PC-3 (cell line): ENCODE measurements around the gene ERICH2. TPM values are rescaled to one million over a fixed set of nuclear protein-coding genes. Genes with fewer than 3 reads are reported as not detected.

Source experiments
- ATAC-seq: fragments of 200-7000 bp; cut with Tn5 transposase; 2 replicates; pipeline ENCODE4 v1.9.1; 2020; ENCODE audit warnings: mild to moderate bottlenecking, moderate library complexity
- BruUV-seq: library from RNA; stranded (reverse); fragments of 400-500 nt; replicated peaks from 2 replicates; lab custom pipeline; 2021; lab: Mats Ljungman, UMichigan
- CTCF ChIA-PET: fragments of 300-600 bp; sonication (Branson Sonifier 250); formaldehyde crosslinking; loops from one replicate; lab custom pipeline; 2022; ENCODE audit warnings: antibody characterized with exemption; lab: Charles Lee
- POLR2A ChIA-PET: fragments of 300-600 bp; sonication (Branson Sonifier 250); formaldehyde crosslinking; loops from one replicate; lab custom pipeline; 2022; ENCODE audit warnings: antibody characterized with exemption; ENCODE audit not compliant: unreplicated experiment; lab: Charles Lee
- DNase-seq: peaks from one replicate; pipeline ENCODE4 v3.0.0-alpha.2; 2015
- H2AFZ ChIP-seq: fragments of 300-600 bp; sonication (generic); 2 replicates; pipeline ENCODE4 v1.6.0; 2016; ENCODE audit warnings: antibody characterized with exemption, low read length
- H3F3A ChIP-seq: fragments of 300-600 bp; sonication (generic); one replicate; pipeline ENCODE4 v1.6.0; 2017; ENCODE audit warnings: antibody characterized with exemption, low read length, control low read depth, mild to moderate bottlenecking; ENCODE audit not compliant: unreplicated experiment
- H3K27ac ChIP-seq: fragments of 300-600 bp; sonication (generic); 2 replicates; pipeline ENCODE4 v1.5.1; 2016; ENCODE audit warnings: mild to moderate bottlenecking, low read length
- H3K27me3 ChIP-seq: fragments of 300-600 bp; sonication (generic); 2 replicates; pipeline ENCODE4 v1.6.1; 2016; ENCODE audit warnings: low read length, mixed read lengths
- H3K36me3 ChIP-seq: fragments of 300-600 bp; sonication (generic); 2 replicates; pipeline ENCODE4 v1.6.1; 2016; ENCODE audit warnings: low read depth, mixed run types, low read length, mixed read lengths
- H3K4me1 ChIP-seq: fragments of 300-600 bp; sonication (generic); 2 replicates; pipeline ENCODE4 v1.5.1; 2016; ENCODE audit warnings: low read length; ENCODE audit not compliant: insufficient read depth
- H3K4me2 ChIP-seq: fragments of 300-600 bp; sonication (generic); 2 replicates; pipeline ENCODE4 v1.6.0; 2016; ENCODE audit warnings: low read length
- H3K4me3 ChIP-seq: fragments of 300-600 bp; sonication (generic); 2 replicates; pipeline ENCODE4 v1.5.1; 2016; ENCODE audit warnings: mild to moderate bottlenecking, low read length, mixed read lengths
- H3K79me2 ChIP-seq: fragments of 300-600 bp; sonication (generic); 2 replicates; pipeline ENCODE4 v1.6.1; 2017; ENCODE audit warnings: low read length, mixed read lengths
- H3K9ac ChIP-seq: fragments of 300-600 bp; sonication (generic); 2 replicates; pipeline ENCODE4 v1.6.0; 2016; ENCODE audit warnings: mild to moderate bottlenecking, low read length
- H3K9me2 ChIP-seq: fragments of 300-600 bp; sonication (generic); replicated peaks from 2 replicates; pipeline ENCODE4 v1.6.1; 2016; ENCODE audit warnings: mixed run types, low read length, mixed read lengths
- H3K9me3 ChIP-seq: fragments of 300-600 bp; sonication (generic); 2 replicates; pipeline ENCODE4 v1.6.1; 2016; ENCODE audit warnings: low read length, mixed read lengths
- H4K20me1 ChIP-seq: fragments of 300-600 bp; sonication (generic); 2 replicates; pipeline ENCODE4 v1.6.1; 2016; ENCODE audit warnings: low read length, mixed read lengths
- CTCF ChIP-seq: fragments of 300-600 bp; sonication (generic); conservative IDR thresholded peaks from 2 replicates; pipeline ENCODE4 v1.5.1; 2017; ENCODE audit warnings: antibody characterized with exemption, low read depth, mild to moderate bottlenecking, low read length
- EZH2 ChIP-seq: fragments of 300-600 bp; sonication (generic); IDR thresholded peaks from one replicate; pipeline ENCODE4 v1.6.1; 2017; ENCODE audit warnings: antibody characterized with exemption, mild to moderate bottlenecking, low read length; ENCODE audit not compliant: unreplicated experiment
- EZH2phosphoT487 ChIP-seq: fragments of 300-600 bp; sonication (generic); IDR thresholded peaks from 2 replicates; pipeline ENCODE4 v1.6.1; 2018; ENCODE audit warnings: mild to moderate bottlenecking, antibody characterized with exemption, low read length, borderline replicate concordance
- intact Hi-C: fragments of 100-400 bp; cut with micrococcal nuclease; formaldehyde crosslinking; loops from 2 replicates; pipeline ENCODE4 v1.9.0; 2023
- total RNA-seq: library from RNA; depleted of rRNA; stranded (reverse); fragments of >200 nt; gene quantifications from 2 replicates; pipeline ENCODE4 v1.2.3, GENCODE V29; 2014

Gene ERICH2
- total RNA-seq, 1 experiment from 2014 or later = 1.9 TPM

GRCh38 chr2:170736628-170737027 is 33.5 kb upstream of the ERICH2 start:
- H3K4me2 ChIP-seq = no peak overlapping the region
- H3K4me3 ChIP-seq = no peak overlapping the region
- peaks cover 28% of the 10 kb centered on the region for H3K4me1 ChIP-seq
- TF ChIP-seq CTCF (no peak), EZH2phosphoT487 (no peak)
- H3K9me2 ChIP-seq = no peaks in the 10 kb centered on the region
- intact Hi-C loops = loop anchor here (10.0 kb wide), 1 partner anchor 362 kb away; no protein-coding TSS in a partner anchor
- H3K9me3 ChIP-seq = no peaks in the 10 kb centered on the region
- no peak overlapping the region for H2AFZ ChIP-seq
- no peak for DNase-seq
- no peaks in the 10 kb centered on the region for H3K79me2 ChIP-seq
- CTCF ChIA-PET = no interaction called here
- peaks cover 8% of the 10 kb centered on the region for H3F3A ChIP-seq
- H3K36me3 ChIP-seq = no peaks in the 10 kb centered on the region
- ATAC-seq = no peak
- BruUV-seq = no TSS peak
- no peaks in the 10 kb centered on the region for H3K27me3 ChIP-seq
- H3K9ac ChIP-seq = no peak overlapping the region
- no peaks in the 10 kb centered on the region for H4K20me1 ChIP-seq
- POLR2A ChIA-PET = no interaction called here
- H3K27ac ChIP-seq = no peak overlapping the region

- CTCF ChIA-PET = no interaction called here
- BruUV-seq = no TSS peak
Observed at GRCh38 chr2:170737406-170737805, 32.8 kb upstream of the ERICH2 start.

More at GRCh38 chr2:170737406-170737805, 32.8 kb upstream of the ERICH2 start:
- DNase-seq = no peak
- H3K4me1 ChIP-seq = peaks cover 28% of the 10 kb centered on the region
- intact Hi-C loops = loop anchor here (10.0 kb wide), 1 partner anchor 363 kb away; no protein-coding TSS in a partner anchor
- H3K4me3 ChIP-seq = no peak overlapping the region
- no peaks in the 10 kb centered on the region for H4K20me1 ChIP-seq
- POLR2A ChIA-PET = no interaction called here
- TF ChIP-seq CTCF (no peak), EZH2 (no peak), EZH2phosphoT487 (no peak)
- peak overlapping the region; percentile 53 for H2AFZ ChIP-seq
- H3K27ac ChIP-seq = peak overlapping the region; percentile 87
- no peaks in the 10 kb centered on the region for H3K9me2 ChIP-seq
- H3K9ac ChIP-seq = peak overlapping the region; percentile 19; the same call in 1 of the 2 replicates
- H3K4me2 ChIP-seq = no peak overlapping the region
- H3K9me3 ChIP-seq = no peaks in the 10 kb centered on the region
- H3F3A ChIP-seq = peaks cover 8% of the 10 kb centered on the region
- H3K79me2 ChIP-seq = no peaks in the 10 kb centered on the region
- ATAC-seq = no peak
- no peaks in the 10 kb centered on the region for H3K27me3 ChIP-seq
- H3K36me3 ChIP-seq = no peaks in the 10 kb centered on the region
